GM19025 (cell line): ENCODE measurements around the gene TSPAN17.

Experiments
- ATAC-seq: cut with Tn5 transposase; IDR thresholded peaks from one replicate; pipeline ENCODE4 v1.9.1; 2021; ENCODE audit warnings: mild to moderate bottlenecking, low read depth, moderate library complexity; ENCODE audit not compliant: unreplicated experiment

Gene TSPAN17

DNA sequence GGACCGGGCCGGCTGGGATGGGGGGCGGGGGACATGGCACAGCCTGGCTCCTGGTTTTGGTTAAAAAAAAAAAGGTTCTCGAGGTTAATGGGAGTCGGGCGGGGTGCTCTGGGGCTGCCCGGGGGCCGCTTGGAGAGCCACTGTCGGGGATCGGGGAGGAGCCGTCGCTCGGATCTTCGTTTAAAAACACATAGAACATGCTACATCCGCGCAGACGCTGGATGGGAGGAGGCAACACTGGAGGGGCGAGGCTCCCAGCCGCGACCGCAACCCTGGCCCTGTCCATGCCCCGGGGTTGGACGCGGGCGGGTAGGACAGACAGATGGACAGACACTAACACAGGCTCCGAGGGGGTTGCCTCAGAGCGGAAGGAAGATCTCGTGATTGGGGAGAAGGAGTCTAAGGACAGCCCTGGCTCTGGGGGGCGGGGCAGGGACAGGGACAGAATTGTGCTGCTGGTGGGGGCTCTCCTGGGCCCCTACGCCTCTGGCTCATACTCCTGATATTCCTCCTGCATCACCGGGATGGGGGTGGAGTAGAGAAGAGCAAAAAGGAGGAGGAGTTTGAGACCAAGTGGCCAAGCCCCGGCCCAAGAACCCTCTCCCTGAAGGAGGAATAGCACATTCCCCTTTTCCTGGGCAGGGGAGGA lies 26.8 kb upstream of the TSPAN17 start:
- ATAC-seq, result no peak

DNA sequence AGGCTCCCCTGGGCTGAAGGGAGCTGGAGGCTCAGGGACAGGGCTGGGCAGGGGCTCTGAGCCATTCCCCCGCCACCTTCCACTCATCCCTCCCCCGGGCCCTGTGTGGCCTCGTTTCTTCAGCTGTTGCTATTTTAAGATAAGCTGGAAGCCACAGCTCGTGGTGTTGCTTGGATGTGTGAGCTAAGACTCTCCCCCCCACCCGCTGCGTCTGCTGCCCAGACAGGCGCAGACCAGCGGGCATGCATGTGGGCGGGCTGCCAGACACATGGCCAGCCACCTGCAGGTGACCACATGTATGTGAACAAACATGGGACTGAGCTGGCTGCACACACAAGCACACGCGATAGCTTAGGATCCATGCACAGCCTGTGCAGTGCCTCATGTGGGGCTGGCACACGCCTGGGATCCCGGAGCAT lies 25.6 kb upstream of the TSPAN17 start:
- no peak for ATAC-seq

DNA sequence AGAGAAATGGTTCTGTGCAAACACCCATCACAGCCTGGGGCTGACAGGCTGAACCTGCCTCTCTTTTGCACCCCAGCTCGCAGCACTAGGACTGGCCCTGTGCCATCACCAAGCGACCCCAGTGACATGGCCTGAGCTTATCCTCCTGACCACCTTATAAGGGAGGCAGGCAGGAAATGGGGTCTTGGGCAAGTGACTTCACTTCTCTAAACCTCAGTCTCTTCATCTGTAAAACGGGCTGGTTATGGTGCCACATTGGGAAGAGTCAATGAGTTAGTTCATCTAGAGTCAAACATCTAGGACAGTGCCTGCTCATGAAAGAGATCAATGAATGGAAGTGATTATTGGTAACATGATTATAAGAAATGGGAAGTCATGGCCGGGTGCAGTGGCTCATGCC lies 23.1 kb upstream of the TSPAN17 start:
- ATAC-seq, result no peak

DNA sequence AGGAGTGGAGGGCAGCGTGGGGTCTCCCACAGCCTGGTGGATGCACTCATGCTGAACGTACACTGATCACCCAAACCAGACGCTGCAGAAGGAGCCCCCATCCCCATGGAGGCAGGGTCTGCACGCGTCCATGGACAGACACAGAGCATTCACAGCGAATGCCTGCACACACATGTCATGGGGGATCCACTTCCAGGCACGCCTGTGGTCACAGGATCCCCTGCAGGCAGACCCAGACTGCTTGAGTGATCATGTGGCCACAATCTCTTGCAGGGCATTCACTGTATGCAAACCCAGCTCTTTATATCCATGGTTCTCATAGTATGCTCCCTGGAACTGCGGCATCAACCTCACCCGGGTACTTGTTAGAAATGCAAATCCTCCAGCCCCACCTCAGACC lies 22.3 kb upstream of the TSPAN17 start:
- no peak for ATAC-seq

DNA sequence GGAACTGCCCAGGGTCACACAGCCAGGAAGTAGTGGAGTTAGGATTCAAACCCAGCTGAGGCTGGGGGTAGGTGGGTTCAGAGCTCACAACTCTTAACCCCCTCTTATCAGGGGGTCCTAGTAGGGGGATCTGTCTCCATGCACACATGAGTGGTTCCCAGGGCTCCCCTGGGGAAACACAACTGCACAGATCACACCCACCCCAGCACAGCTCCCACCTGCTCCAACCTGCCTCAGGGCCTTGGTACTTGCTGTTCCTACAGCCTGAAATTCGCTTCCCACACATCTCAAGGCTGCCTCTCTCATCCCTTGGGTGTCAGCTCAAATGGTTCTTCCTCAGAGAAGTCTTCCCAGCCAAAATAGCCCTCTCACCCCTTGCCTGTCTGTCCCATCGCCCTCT lies 21.8 kb upstream of the TSPAN17 start:
- no peak for ATAC-seq

GRCh38 chr5:176625966-176626875 lies 21.1 kb upstream of the TSPAN17 start:
- no peak for ATAC-seq

GRCh38 chr5:176626876-176627236 lies 20.4 kb upstream of the TSPAN17 start:
- ATAC-seq, result no peak

- no peak for ATAC-seq
Observed at GRCh38 chr5:176627582-176627981, 19.7 kb upstream of the TSPAN17 start.

DNA sequence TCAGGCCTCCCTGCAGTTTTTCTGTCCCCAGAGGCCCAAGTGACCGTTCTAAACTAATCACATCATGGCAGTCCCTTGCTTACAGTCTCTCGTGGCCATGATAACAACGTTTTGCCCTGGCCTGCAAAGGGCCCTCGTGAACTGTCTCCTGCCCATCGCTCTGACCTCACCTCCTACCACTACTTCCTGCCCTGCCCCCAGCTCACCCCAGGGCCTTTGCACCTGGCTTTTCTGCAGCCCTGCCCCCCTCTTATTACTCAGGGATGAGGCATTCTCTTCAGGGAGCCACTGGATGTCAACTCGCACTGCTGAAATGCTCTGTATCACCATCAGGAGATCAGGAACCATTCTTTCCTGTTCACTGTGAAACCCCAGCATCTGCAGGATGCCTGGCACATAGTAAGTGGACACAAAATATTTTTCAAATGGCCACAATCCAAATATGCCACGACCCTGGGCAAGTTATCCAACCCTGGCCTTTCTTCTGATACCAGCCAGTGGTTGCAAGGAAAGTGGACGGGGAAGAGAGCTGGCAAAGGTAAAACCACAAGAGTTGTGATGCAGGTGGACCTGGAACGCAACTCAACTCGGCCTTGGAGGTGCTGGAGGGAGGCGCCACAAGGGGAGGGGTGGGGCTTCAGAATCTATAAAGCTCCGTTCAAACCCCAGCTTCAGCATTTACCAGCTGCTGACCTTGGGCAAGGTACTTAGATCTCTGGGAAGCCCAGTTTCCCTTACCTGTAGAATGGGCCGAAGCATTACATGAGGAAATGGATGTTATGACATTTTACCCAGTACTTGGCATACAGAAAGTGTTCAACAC lies 18.7 kb upstream of the TSPAN17 start:
- ATAC-seq, result no peak

DNA sequence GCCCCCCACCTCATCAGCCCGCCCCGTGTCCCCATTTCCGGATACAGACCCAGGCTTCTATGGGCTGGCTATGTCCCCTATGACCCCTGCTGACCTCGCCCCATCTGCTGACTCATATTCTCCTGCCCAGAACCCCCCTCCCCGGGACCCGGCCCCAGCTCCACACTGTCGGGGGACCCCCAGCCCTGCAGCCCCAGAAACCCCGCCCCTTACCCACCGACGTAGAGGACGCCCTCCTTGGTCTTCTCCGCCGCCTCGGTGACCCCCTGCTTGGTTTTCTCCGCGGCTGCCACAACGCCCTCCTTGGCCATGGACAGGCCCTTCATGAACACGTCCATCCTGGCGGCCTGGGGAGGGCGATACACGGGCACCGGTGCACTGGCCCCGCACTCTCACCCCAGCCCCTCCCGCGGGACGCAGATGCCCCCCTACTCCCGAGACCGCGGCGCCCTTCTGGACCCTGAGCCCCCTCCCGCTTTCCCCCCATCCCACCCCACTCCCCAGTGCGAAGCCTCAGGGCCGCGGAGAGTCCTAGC lies 17.9 kb upstream of the TSPAN17 start:
- no peak for ATAC-seq

DNA sequence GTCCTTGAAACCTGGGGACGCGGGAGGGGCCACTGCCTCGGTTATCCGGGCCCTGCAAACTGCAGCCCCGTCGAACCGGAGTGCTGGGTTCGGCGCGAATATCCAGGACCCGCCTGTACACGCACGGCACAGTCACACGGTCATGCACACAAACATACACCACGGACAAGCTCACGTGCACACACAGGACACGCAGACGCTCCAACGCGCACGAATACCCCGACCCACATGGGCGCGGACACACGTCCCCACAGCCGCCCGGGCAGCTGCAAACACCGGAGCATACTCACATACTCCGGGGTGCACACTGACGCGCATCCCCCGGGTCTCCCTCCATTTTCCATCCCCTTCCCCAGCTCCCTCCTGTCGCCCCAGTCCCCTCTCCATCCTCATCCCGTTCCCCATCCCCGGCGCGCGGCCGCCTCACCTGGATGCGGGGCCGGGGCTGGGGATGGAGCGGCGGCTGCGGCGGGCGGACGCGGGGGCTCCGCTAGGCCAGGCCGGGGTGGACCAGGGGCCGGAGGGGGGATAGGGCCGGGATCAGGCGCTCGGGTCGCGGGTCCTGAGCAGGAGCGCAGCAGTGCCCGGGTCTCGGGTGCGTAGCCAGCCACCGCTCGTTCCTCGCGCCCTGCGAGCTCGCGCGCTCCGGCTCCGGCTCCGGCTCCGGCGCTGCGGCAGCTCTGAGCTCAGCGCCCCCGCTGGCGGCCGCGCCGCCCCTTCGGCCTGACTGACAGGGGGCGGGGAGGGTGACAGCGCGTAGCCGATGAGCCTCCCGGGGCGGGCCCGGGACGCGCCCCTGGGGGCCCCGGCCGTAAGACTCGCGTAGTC lies 17.2 kb upstream of the TSPAN17 start, which contains the start of the genes EIF4E1B and SNCB:
Gene EIF4E1B, plus strand, starts transcription at position 823 of the 828 bp plus-strand sequence. CDS start 12,113 bp downstream, outside the sequence.
Gene SNCB, minus strand, starts transcription at position 682 of the 828 bp plus-strand sequence. CDS start 880 bp downstream, outside the sequence.
- ATAC-seq, result no peak

- ATAC-seq, result no peak
Observed at GRCh38 chr5:176630681-176631222, 16.5 kb upstream of the TSPAN17 start.

- ATAC-seq, result no peak
Observed at GRCh38 chr5:176631383-176632200, 15.7 kb upstream of the TSPAN17 start.

DNA sequence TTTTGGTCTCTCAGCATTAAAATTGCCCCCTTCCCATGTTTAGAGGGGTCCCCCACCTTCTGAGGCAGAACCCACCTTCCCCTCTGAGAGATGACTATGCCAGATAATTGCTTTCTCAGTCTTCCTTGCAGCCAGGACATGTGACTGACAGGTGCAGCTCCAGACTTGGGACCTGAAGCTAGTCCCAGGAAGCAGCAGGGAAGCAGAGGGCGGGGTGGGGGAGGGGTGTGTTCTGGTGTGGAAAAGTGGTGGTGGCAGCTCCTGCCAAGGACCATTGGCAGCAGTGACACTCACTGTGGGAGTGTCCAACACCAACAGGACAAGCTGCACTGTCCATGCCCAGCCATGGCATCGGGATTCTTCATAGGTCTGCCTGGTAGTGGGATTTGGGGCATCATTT lies 14.5 kb upstream of the TSPAN17 start:
- ATAC-seq, result no peak

DNA sequence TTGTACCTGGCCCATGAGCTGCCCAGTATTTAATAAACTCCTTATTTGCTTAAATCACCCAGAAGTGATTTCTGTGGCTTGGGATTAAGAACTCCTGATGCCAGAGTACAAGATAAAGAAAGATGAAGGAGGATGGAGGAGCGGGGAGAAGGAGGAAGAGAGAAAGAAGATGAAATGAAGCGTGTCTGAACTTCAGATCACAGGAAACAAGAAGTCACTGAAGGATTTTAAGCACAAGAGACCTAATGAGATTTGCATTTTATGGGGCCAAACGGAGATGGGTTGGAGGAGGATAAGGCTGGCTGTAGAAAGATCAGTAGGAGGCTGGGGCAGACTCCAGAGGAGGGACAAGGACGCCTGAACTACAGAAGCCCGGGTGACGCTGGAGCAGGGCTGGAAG lies 13.7 kb upstream of the TSPAN17 start:
- no peak for ATAC-seq

DNA sequence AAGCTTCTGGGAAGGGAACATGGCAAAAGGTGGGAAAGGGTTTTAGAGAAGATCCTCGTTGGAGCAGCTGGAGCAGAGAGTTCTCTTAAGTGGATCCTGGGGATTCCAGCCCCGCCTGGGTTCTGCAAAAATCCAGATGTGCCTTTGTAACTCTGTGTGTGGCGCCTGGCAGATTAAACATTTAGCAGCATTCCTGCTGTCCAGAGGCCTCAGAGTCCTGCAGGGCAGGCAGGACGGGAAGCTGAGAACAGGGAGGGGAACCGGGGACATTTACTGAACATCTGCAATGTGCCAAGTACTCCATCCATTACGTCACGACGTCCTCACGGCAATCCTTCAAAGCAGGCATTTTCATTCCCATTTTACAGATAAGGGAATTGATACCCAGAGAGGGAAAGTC lies 10.9 kb upstream of the TSPAN17 start:
- no peak for ATAC-seq

DNA sequence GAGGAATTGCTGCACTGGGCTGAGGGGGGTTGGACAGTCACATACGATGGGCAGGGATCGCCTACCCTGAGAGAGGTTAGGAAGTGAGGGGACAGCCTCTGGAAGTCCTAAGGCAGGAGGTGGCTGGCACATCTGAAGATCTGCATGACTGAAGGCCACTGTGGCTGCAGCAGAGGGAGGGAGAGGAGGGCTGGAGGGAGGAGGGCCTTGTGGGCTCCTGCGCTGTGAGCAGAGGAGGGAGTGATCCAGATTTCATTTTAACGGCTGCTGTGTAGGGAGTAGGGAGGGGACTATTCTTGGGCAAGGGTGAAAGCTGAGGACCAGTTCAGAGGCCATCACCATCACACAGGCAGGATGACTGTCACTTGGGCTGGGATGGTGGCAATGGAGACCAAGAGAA lies 9.7 kb upstream of the TSPAN17 start:
- no peak for ATAC-seq

DNA sequence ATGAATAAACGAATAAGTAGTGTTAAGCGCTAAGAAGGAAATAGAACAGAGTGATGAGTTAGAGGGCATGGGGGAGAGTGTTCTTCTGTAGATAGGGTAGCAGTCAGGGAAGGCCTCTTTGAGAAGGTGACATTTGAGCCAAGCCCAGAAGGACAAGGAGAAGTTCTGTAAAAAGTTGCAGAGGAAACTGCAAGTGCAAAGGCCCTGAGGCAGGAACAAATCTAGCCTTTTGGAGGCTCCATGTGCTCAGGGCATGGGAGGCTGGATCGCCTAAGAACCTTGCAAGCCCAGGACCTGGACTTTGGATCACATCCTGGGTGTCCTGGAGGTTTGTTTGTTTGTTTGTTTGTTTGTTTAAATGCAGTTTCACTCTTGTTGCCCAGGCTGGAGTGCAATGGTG lies 8.8 kb upstream of the TSPAN17 start:
- no peak for ATAC-seq

- ATAC-seq, result no peak
Observed at GRCh38 chr5:176639208-176639607, 8.1 kb upstream of the TSPAN17 start.
